Endothelial cell of umbilical vein (primary cell): ENCODE results near the gene HMBS. TPM values are rescaled to one million over a fixed set of nuclear protein-coding genes. Genes with fewer than 3 reads are reported as not detected.

Experiments
- BruUV-seq: library from RNA; stranded (reverse); fragments of 400-500 nt; replicated peaks from 2 replicates; lab custom pipeline; 2021; lab: Mats Ljungman, UMichigan
- CTCF ChIA-PET: fragments of 300-600, 350-600 bp; sonication (Branson Sonifier 250); formaldehyde crosslinking; loops from one replicate; lab custom pipeline; 2021; ENCODE audit warnings: antibody characterized with exemption, inconsistent platforms; lab: Charles Lee
- POLR2A ChIA-PET: fragments of 300-600, 350-600 bp; sonication (Branson Sonifier 250); formaldehyde crosslinking; loops from one replicate; lab custom pipeline; 2021; ENCODE audit warnings: antibody characterized with exemption, inconsistent platforms; lab: Charles Lee
- DNase-seq: peaks from one replicate; pipeline ENCODE4 v3.0.0-alpha.2; 2011; ENCODE audit warnings: low read depth, low spot score
- FAIRE-seq: peaks from 2 replicates; lab custom pipeline; 2011; peaks lifted over from hg19 to GRCh38; lab: Jason Lieb, UNC
- H2AFZ ChIP-seq: 2 replicates; pipeline ENCODE4 v1.6.0; 2012; ENCODE audit warnings: low read depth, low read length, control low read depth, inconsistent platforms
- H3K27ac ChIP-seq: 2 replicates; pipeline ENCODE4 v1.5.1; 2011; ENCODE audit warnings: low read depth, mild to moderate bottlenecking, control low read depth, low read length, moderate library complexity; ENCODE audit not compliant: insufficient read depth
- H3K27me3 ChIP-seq, 2 experiments: 2 replicates each; pipeline versions ENCODE4 v1.6.0 to v1.6.1; 2011; ENCODE audit warnings: low read length in 2 of 2, mixed read lengths in 1 of 2; ENCODE audit not compliant: control insufficient read depth in 2 of 2, insufficient read depth in 2 of 2
- H3K36me3 ChIP-seq, 2 experiments: 2 replicates in 1 of 2; 3 replicates in 1 of 2; pipeline ENCODE4 v1.5.1; 2011; ENCODE audit warnings: low read length in 2 of 2, mild to moderate bottlenecking in 1 of 2, moderate library complexity in 1 of 2; ENCODE audit not compliant: control insufficient read depth in 2 of 2, insufficient read depth in 2 of 2; ENCODE audit errors: extremely low read depth in 1 of 2
- H3K4me1 ChIP-seq: 3 replicates; pipeline ENCODE4 v1.5.1; 2011; ENCODE audit warnings: mild to moderate bottlenecking, low read length; ENCODE audit not compliant: control insufficient read depth, insufficient read depth; ENCODE audit errors: extremely low read depth
- H3K4me2 ChIP-seq: 2 replicates; pipeline ENCODE4 v1.6.1; 2011; ENCODE audit warnings: low read length, control low read depth, mixed read lengths; ENCODE audit not compliant: insufficient read depth
- H3K4me3 ChIP-seq, 3 experiments: fragments of 200-600 bp in 1 of 3; sonication (generic), shearing (Covaris generic) in 1 of 3; replicated peaks in 1 of 3; 2 replicates each; pipeline ENCODE4 v1.5.1; 2011 to 2016; ENCODE audit warnings: control low read depth in 3 of 3, low read length in 3 of 3, mild to moderate bottlenecking in 2 of 3, inconsistent platforms in 1 of 3, low read depth in 1 of 3, moderate library complexity in 1 of 3; ENCODE audit not compliant: insufficient read depth in 1 of 3
- H3K79me2 ChIP-seq: 2 replicates; pipeline ENCODE4 v1.6.0; 2012; ENCODE audit warnings: low read length, inconsistent platforms; ENCODE audit not compliant: control insufficient read depth, insufficient read depth
- H3K9ac ChIP-seq: replicated peaks from 2 replicates; pipeline ENCODE3; 2011; ENCODE audit warnings: low read length, control low read depth; ENCODE audit not compliant: insufficient read depth; ENCODE audit errors: extremely low read depth
- H3K9me1 ChIP-seq: replicated peaks from 3 replicates; pipeline ENCODE4 v1.6.0; 2011; ENCODE audit warnings: mild to moderate bottlenecking, low read length; ENCODE audit not compliant: control insufficient read depth, insufficient read depth; ENCODE audit errors: extremely low read depth
- H3K9me3 ChIP-seq: replicated peaks from 2 replicates; pipeline ENCODE4 v1.5.1; 2012; ENCODE audit warnings: low read length, inconsistent platforms; ENCODE audit not compliant: control insufficient read depth, insufficient read depth
- H4K20me1 ChIP-seq: replicated peaks from 2 replicates; pipeline ENCODE3; 2011; ENCODE audit warnings: mild to moderate bottlenecking, low read length; ENCODE audit not compliant: control insufficient read depth, insufficient read depth; ENCODE audit errors: extremely low read depth
- EZH2 ChIP-seq: IDR thresholded peaks from 2 replicates; pipeline ENCODE4 v1.6.1; 2012; ENCODE audit warnings: borderline replicate concordance, low read depth, mild to moderate bottlenecking, moderate library complexity, low read length, inconsistent platforms; ENCODE audit not compliant: severe bottlenecking
- GATA2 ChIP-seq: IDR thresholded peaks from 2 replicates; pipeline ENCODE4 v1.7.0; 2011; ENCODE audit warnings: low read depth, mild to moderate bottlenecking, moderate library complexity, mixed read lengths, low read length; ENCODE audit not compliant: insufficient read length, insufficient read depth
- JUN ChIP-seq: IDR thresholded peaks from 2 replicates; pipeline ENCODE4 v1.6.1; 2011; ENCODE audit warnings: borderline replicate concordance, low read depth; ENCODE audit not compliant: insufficient read length, insufficient read depth
- MYC ChIP-seq: IDR thresholded peaks from one replicate; pipeline ENCODE4 v1.6.1; 2011; ENCODE audit warnings: mild to moderate bottlenecking, low read depth, low read length
- POLR2AphosphoS5 ChIP-seq: IDR thresholded peaks from 2 replicates; pipeline ENCODE4 v1.6.1; 2012; ENCODE audit warnings: low read depth, mild to moderate bottlenecking, control low read depth, low read length, moderate library complexity; ENCODE audit not compliant: insufficient read depth
- dilution Hi-C: fragments of 300-500 bp; cut with MboI; formaldehyde crosslinking; loops from one replicate; pipeline ENCODE4 v1.15.0; 2019; ENCODE audit warnings: low sequenced_read_pairs; ENCODE audit not compliant: extremely low pct_ligation_motif_present
- intact Hi-C: fragments of 100-400 bp; cut with micrococcal nuclease; formaldehyde crosslinking; loops from one replicate; pipeline ENCODE4 v1.10.0; 2022
- polyA plus RNA-seq, 4 experiments: library from polyadenylated mRNA; depleted of rRNA in 3 of 4; stranded (reverse) in 3 of 4; unstranded in 1 of 4; fragments of >200 nt; gene quantifications; 2 replicates each; pipeline versions ENCODE4 v1.2.1 to v1.2.3, GENCODE V29; 2011 to 2012; ENCODE audit warnings: missing spikeins in 1 of 4
- total RNA-seq: library from RNA; stranded (reverse); gene quantifications from 2 replicates; pipeline ENCODE4 v1.2.3, GENCODE V29; 2021
- TF ChIP-seq, protein P1 (sequence below), 2 donors: IDR thresholded peaks; 1 replicate in 1 of 2; 2 replicates in 1 of 2; pipeline ENCODE4 v1.5.1; 2011; ENCODE audit warnings: low read length in 2 of 2, mild to moderate bottlenecking in 2 of 2, moderate library complexity in 2 of 2, control low read depth in 1 of 2, inconsistent platforms in 1 of 2, low read depth in 1 of 2; ENCODE audit not compliant: insufficient read depth in 1 of 2; ENCODE audit errors: extremely low read depth in 1 of 2

Gene HMBS
- total and polyA plus RNA-seq, 2 donors (not counting 3 experiments of a cell fraction or from before 2014, with no cell fraction given) = 13.5 to 24.8 TPM

DNA sequence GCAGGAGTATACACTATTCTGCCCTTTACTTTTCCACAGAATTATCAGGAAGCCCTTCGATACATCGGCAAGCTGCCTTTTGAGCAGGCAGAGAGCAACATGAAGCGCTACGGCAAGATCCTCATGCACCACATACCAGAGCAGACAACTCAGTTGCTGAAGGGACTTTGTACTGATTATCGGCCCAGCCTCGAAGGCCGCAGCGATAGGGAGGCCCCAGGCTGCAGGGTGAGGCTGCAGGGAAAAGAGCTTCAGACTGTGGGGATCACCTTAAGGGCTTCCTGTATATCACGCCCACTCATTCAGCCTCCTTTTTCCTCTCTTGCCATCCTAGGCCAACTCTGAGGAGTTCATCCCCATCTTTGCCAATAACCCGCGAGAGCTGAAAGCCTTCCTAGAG lies 6.8 kb upstream of the HMBS start:
- Histone ChIP-seq H3K9ac (no peak overlapping the region), H4K20me1 (no peaks in the 10 kb centered on the region), H3K4me1 (no peaks in the 10 kb centered on the region), H3K36me3 (peaks cover 20 to 52% of the 10 kb centered on the region in 2 experiments), H3K27ac (no peak overlapping the region), H3K4me2 (no peak overlapping the region), H2AFZ (no peak overlapping the region), H3K27me3 (no peaks in the 10 kb centered on the region), H3K79me2 (no peaks in the 10 kb centered on the region), H3K9me1 (no peaks in the 10 kb centered on the region), H3K9me3 (no peaks in the 10 kb centered on the region), H3K4me3 (no peak overlapping the region)
- dilution Hi-C loops (no loop called here), intact Hi-C loops (no loop called here)
- no peak for DNase-seq
- BruUV-seq = no TSS peak
- ChIA-PET POLR2A (no interaction called here), CTCF (interaction anchor here (1.8 kb wide), 1 partner anchor 10 kb away, joined by 6 read pairs; the partner anchor contains the start of gene VPS11)
- no peak for TF ChIP-seq GATA2
- TF ChIP-seq EZH2 = no peak
- TF ChIP-seq, protein P1, sequence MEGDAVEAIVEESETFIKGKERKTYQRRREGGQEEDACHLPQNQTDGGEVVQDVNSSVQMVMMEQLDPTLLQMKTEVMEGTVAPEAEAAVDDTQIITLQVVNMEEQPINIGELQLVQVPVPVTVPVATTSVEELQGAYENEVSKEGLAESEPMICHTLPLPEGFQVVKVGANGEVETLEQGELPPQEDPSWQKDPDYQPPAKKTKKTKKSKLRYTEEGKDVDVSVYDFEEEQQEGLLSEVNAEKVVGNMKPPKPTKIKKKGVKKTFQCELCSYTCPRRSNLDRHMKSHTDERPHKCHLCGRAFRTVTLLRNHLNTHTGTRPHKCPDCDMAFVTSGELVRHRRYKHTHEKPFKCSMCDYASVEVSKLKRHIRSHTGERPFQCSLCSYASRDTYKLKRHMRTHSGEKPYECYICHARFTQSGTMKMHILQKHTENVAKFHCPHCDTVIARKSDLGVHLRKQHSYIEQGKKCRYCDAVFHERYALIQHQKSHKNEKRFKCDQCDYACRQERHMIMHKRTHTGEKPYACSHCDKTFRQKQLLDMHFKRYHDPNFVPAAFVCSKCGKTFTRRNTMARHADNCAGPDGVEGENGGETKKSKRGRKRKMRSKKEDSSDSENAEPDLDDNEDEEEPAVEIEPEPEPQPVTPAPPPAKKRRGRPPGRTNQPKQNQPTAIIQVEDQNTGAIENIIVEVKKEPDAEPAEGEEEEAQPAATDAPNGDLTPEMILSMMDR (IDR thresholded peaks at IDR 0.05; ENCODE audit: extremely low read depth in 1 of 2, insufficient read depth in 1 of 2, low read depth in 1 of 2, low read length in 2 of 2) = no peak
- no peak for TF ChIP-seq MYC
- no peak for TF ChIP-seq POLR2AphosphoS5
- no peak for TF ChIP-seq JUN
- no peak for FAIRE-seq
